ENCODE measurements around the gene AP2A2.

DNA sequence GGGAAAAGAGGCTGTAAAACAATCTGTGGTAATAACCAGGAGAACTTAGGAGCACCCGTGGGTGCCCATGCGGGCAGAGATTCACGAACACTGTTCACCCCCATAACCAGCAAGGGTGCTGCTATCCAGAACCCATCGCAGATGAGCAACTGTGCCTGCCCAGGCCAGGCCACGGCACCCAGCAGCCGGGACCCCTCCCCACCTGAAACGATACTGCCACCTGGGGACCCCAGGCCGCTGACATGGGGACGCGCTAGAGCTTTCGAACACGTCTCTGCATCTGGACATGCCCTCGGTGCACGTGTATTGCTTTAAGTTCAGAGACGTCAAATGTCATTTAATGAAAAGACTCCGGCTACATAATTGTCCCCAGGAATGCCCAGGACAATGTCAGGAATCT is 134.7 kb downstream of the AP2A2 start:
- TF ChIP-seq CTCF (conservative IDR thresholded peaks at IDR 0.05; ENCODE audit: low read length) (no peak), EZH2phosphoT487 (IDR thresholded peaks at IDR 0.05; ENCODE audit: borderline replicate concordance) (no peak)

Data from Loucy (cell line).